Esophagus muscularis mucosa (tissue), 3 donors: ENCODE data around the gene ABCA6.

Source experiments
- CTCF ChIP-seq, 3 experiments: fragments of 200-600 bp in 2 of 3; fragments of 450-650 bp in 1 of 3; sonication (generic) in 2 of 3; IDR thresholded peaks; one replicate each; pipeline ENCODE4 v1.5.1; 2017 to 2019; ENCODE audit warnings: antibody characterized with exemption in 3 of 3, mild to moderate bottlenecking in 2 of 3, moderate library complexity in 1 of 3
- POLR2A ChIP-seq: fragments of 450-650 bp; IDR thresholded peaks from one replicate; pipeline ENCODE4 v1.6.1; 2017; ENCODE audit warnings: antibody characterized with exemption, moderate library complexity, mild to moderate bottlenecking, low read depth
- POLR2AphosphoS5 ChIP-seq, 2 donors: sonication (generic); formaldehyde crosslinking; IDR thresholded peaks; one replicate each; pipeline ENCODE4 v1.6.1; 2017; ENCODE audit warnings: antibody characterized with exemption in 2 of 2

GRCh38 chr17:69130627-69131296 lies 10.9 kb downstream of the ABCA6 start:
- no peak for TF ChIP-seq CTCF (IDR thresholded peaks at IDR 0.05)
- no peak for TF ChIP-seq POLR2A
- no peak for TF ChIP-seq POLR2AphosphoS5 (IDR thresholded peaks at IDR 0.05)
